ENCODE results near the gene TEFM. TPM values are rescaled to one million over a fixed set of nuclear protein-coding genes. Genes with fewer than 3 reads are reported as not detected.
"Not testable (repeated sequence)": the region's sequence is repeated elsewhere in the genome, so short reads cannot be mapped to it uniquely, and the experiment has no call there.

Gene TEFM
- polyA plus RNA-seq, 4 donors, result 20.4 to 26.7 (median 24.8) TPM

- DNase-seq (ENCODE audit: low read depth in 4 of 4, low spot score in 2 of 4), result no peak
Observed at GRCh38 chr17:30921544-30922196, 15.6 kb upstream of the TEFM start, which contains the start of gene ADAP2. Gene ADAP2, plus strand, starts transcription at chr17:30921945. Its CDS starts 70 bp downstream, at chr17:30922015.

GRCh38 chr17:30920683-30921543 lies 14.9 kb upstream of the TEFM start:
- DNase-seq (ENCODE audit: low read depth in 4 of 4, low spot score in 2 of 4), result no peak

- no peak for DNase-seq (ENCODE audit: low read depth in 4 of 4, low spot score in 2 of 4)
Observed at GRCh38 chr17:30920282-30920681, 14.2 kb upstream of the TEFM start.

- no peak for DNase-seq (ENCODE audit: low read depth in 4 of 4, low spot score in 2 of 4)
Observed at GRCh38 chr17:30917050-30917449, 11.0 kb upstream of the TEFM start.

- DNase-seq (ENCODE audit: low read depth in 4 of 4, low spot score in 2 of 4), result no peak
Observed at GRCh38 chr17:30915833-30916611, 10.0 kb upstream of the TEFM start.

DNA sequence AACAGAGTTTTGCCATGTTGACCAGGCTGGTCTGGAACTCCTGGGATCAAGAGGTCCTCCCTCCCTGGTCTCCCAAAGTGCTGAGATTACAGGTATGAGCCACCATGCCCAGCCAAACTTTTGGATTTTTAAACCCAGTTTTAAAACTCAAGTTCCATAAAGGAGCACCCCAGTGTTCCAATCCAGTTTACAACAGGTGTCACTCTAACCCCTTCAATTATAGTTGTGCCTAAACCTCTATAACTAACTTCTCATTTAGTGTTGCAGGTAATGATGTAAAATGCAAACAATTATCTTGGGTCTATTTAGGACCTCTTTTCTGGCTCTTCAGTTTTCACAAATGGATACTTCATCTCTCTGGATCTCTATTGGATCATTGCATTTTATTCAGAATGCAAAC lies 7.9 kb upstream of the TEFM start:
- no peak for DNase-seq (ENCODE audit: low read depth in 4 of 4, low spot score in 2 of 4)

DNA sequence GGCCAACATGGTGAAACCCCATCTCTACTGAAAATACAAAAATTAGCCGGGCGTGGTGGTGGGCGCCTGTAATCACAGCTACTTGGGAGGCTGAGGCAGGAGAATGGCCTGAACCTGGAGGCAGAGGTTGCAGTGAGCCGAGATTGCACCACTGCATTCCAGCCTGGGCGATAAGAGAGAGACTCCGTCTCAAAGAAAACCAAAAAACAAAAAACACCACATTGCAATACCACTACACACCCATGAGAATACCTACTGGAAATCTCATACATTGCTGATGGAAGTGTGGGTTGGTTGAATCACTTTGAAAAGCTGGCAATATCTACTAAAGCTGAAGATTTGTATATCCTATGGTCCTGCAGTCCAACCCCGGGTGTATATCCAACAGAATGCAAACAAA lies 4.1 kb upstream of the TEFM start:
- not testable (repeated sequence) for DNase-seq (ENCODE audit: low read depth in 4 of 4, low spot score in 2 of 4)

GRCh38 chr17:30908717-30909420 lies 2.8 kb upstream of the TEFM start:
- no peak for DNase-seq (ENCODE audit: low read depth in 4 of 4, low spot score in 2 of 4)

GRCh38 chr17:30905742-30906100 lies 317 bp downstream of the TEFM start:
- no peak for DNase-seq (ENCODE audit: low read depth in 4 of 4, low spot score in 2 of 4)

DNA sequence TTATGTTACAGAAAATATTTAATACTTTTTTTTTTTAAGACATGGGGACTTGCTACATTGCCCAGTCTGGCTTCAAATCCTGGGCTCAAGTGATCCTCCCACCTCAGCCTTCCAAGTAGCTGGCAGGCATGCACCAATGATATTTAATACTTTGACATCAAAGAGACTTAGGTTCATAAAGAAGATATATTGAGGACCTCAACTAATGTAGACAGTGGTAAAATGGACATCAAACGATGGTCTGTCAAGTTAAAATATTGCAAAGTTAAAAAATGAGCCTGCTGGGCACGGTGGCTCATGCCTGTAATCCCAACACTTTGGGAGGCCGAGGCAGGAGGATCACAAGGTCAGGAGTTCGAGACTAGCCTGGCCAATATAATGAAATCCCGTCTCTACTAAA lies 8.7 kb downstream of the TEFM start:
- DNase-seq (ENCODE audit: low read depth in 4 of 4, low spot score in 2 of 4), result no peak

DNA sequence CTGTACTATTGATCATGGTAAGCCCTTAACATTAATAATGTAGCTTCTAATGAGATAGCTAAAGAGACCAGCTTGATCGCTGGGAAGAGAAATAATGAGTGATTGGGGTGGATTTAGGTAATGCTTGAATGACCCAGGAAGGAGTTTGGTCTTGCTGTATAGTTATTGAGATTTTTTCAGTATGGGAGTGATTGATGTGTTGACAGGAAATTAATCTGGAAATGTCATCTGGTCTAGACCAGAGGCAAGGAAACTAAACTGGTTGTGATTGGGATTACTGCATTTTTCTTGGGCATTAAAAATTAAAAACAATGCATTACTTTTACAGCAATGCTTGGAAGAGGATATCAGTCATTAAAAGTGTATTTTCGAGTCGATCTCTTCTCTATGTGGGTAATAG lies 11.8 kb downstream of the TEFM start:
- DNase-seq (ENCODE audit: low read depth in 4 of 4, low spot score in 2 of 4), result no peak

DNA sequence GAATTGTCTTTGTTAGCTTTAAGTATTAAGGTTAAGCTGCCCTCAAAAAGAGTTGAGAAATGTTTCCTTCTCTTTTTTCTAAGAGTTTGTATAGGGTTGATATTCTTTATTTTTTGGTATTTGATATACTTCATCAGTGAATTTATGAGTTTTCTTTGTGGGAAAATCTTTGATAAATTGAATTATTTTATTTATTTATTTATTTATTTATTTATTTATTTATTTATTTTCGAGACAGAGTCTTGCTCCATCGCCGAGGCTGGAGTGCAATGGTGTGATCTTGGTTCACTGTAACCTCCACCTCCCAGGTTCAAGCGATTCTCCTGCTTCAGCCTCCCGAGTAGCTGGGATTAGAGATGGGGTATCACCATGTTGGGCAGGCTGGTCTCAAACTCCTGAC lies 19.9 kb downstream of the TEFM start:
- no peak for DNase-seq (ENCODE audit: low read depth in 4 of 4, low spot score in 2 of 4)

DNA sequence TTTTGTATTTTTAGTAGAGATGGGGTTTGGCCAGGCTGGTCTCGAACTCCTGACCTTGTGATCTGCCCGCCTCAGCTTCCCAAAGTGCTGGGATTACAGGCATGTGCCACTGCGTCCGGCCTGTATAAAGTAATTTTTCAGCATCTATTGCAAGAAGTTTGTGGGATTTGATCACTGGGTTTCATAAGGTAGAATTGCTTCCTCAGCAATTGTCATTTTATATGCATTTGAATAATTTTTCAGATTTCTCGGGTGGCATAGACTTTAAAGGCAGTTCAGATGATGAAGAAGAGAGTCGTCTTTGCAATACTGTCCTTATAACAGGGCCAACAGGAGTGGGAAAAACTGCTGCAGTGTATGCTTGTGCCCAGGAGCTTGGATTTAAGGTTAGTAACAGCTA lies 37.0 kb downstream of the TEFM start:
- no peak for DNase-seq (ENCODE audit: low read depth in 4 of 4, low spot score in 2 of 4)

DNA sequence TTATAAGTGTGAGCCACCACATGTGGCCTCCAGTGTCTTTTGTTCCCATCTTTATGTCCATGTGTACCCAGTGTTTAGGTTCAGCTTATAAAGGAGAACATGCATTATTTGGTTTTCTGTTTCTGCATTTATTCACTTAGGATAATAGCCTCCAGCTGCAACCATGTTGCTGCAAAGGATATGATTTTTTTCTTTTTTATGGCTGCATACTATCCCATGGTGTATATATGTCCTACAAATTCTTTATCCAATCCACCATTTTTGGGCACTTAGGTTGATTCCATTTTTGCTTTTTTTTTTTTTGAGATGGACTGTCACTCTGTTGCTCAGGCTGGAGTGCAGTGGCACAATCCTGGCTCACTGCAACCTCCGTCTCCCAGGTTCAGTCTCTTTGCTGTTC lies 41.4 kb downstream of the TEFM start:
- DNase-seq (ENCODE audit: low read depth in 4 of 4, low spot score in 2 of 4), result no peak

GRCh38 chr17:30858556-30859250 lies 47.3 kb downstream of the TEFM start:
- no peak for DNase-seq (ENCODE audit: low read depth in 4 of 4, low spot score in 2 of 4)

DNA sequence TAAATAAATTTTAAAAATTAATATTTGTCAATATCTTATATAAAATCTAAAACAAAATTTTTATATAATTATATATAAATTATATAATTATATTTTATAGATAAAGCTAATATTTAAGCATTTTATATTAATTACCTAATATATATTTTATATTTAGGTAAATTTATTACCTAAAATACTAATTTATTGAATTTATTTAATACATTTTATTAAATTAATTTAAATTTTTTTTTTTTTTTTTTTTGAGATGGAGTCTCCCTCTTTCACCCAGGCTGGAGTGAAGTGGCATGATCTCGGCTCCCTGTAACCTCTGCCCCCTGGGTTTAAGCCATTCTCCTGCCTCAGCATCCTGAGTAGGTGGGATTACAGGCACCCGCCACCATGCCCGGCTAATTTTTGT lies 51.9 kb downstream of the TEFM start:
- DNase-seq (ENCODE audit: low read depth in 4 of 4, low spot score in 2 of 4), result no peak

Data from left renal cortex interstitium (tissue), 4 donors.